ENCODE measurements around the gene C5AR2. TPM values are rescaled to one million over a fixed set of nuclear protein-coding genes. Genes with fewer than 3 reads are reported as not detected.
"Not testable (repeated sequence)": the region's sequence is repeated elsewhere in the genome, so short reads cannot be mapped to it uniquely, and the experiment has no call there.

C5AR2 gene
- total and polyA plus RNA-seq, 2 donors (not counting 1 experiment from before 2014, with no cell fraction given): under 0.01 to 0.08 TPM

DNA sequence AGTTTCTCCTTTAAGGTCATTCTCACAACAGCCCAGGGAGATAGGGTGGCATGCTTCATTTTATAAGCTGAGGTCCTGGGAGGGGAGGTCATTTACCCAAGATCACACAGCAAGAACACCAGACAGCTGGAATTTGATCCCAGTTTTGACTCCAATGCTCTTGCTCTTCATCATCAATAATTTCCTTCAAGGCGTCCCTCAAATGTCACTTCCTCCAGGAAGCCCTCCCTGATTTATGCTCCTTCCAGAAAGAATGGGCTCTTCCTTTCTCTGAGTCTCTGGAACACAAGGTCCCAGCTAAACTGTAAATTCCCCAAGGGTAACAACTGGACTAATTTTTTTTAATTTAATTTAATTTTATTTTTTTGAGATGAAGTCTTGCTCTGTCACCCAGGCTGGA is 12.4 kb downstream of the C5AR2 start:
- no peaks in the 10 kb centered on the region for H3K4me1 ChIP-seq (ENCODE audit: control insufficient read depth, extremely low read depth, insufficient read depth, low read length)
- DNase-seq (ENCODE audit: low read depth in 2 of 2): no peak
- no peaks in the 10 kb centered on the region for H4K20me1 ChIP-seq (ENCODE audit: control insufficient read depth, extremely low read depth, insufficient read depth, low read length)
- no peaks in the 10 kb centered on the region for H3K27me3 ChIP-seq (ENCODE audit: control insufficient read depth, insufficient read depth, low read length)
- no peak for TF ChIP-seq EZH2 (IDR thresholded peaks at IDR 0.05; ENCODE audit: low read length, missing control alignments)
- TF ChIP-seq, protein P1, sequence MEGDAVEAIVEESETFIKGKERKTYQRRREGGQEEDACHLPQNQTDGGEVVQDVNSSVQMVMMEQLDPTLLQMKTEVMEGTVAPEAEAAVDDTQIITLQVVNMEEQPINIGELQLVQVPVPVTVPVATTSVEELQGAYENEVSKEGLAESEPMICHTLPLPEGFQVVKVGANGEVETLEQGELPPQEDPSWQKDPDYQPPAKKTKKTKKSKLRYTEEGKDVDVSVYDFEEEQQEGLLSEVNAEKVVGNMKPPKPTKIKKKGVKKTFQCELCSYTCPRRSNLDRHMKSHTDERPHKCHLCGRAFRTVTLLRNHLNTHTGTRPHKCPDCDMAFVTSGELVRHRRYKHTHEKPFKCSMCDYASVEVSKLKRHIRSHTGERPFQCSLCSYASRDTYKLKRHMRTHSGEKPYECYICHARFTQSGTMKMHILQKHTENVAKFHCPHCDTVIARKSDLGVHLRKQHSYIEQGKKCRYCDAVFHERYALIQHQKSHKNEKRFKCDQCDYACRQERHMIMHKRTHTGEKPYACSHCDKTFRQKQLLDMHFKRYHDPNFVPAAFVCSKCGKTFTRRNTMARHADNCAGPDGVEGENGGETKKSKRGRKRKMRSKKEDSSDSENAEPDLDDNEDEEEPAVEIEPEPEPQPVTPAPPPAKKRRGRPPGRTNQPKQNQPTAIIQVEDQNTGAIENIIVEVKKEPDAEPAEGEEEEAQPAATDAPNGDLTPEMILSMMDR (conservative IDR thresholded peaks at IDR 0.05 in 1 of 2, IDR thresholded peaks at IDR 0.05 in 1 of 2; ENCODE audit: low read depth in 1 of 2, low read length in 2 of 2): no peak
- no peak overlapping the region for H2AFZ ChIP-seq (ENCODE audit: low read length)
- no peak overlapping the region for H3K4me3 ChIP-seq (replicated peaks in 1 of 4; ENCODE audit: control extremely low read depth in 1 of 4, insufficient read depth in 1 of 4, low read depth in 3 of 4, low read length in 4 of 4)
- no peak overlapping the region for H3K4me2 ChIP-seq (ENCODE audit: extremely low read depth, insufficient read depth, low read length)
- no peaks in the 10 kb centered on the region for H3K36me3 ChIP-seq (ENCODE audit: control insufficient read depth, insufficient read depth, low read length)
- no peaks in the 10 kb centered on the region for H3K9me3 ChIP-seq (ENCODE audit: control insufficient read depth, insufficient read depth, low read depth, low read length)
- no peak overlapping the region for H3K9ac ChIP-seq (ENCODE audit: insufficient read depth, low read length)
- H3K79me2 ChIP-seq (ENCODE audit: control insufficient read depth, insufficient read depth, low read length): peaks cover 1% of the 10 kb centered on the region
- no peak overlapping the region for H3K27ac ChIP-seq (ENCODE audit: insufficient read depth, low read length)

DNA sequence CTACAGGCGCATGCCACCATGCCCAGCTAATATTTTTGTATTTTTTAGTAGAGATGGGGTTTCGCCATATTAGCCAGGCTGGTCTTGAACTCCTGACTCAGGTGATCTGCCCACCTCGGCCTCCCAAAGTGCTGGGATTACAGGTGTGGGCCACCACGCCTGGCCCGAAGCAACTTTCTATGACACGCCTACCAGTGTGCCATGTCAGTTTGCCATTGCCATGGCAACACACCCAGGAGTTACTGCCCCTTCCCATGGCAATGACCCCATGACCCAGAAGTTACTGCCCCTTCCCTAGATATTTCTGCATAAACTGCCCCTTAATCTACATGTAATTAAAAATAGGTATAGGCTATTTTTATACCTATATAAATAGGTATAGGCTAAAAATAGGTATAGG is 14.0 kb downstream of the C5AR2 start:
- not testable (repeated sequence) for H3K9ac ChIP-seq (ENCODE audit: insufficient read depth, low read length); H3K79me2 ChIP-seq (ENCODE audit: control insufficient read depth, insufficient read depth, low read length); H3K27me3 ChIP-seq (ENCODE audit: control insufficient read depth, insufficient read depth, low read length); H3K4me1 ChIP-seq (ENCODE audit: control insufficient read depth, extremely low read depth, insufficient read depth, low read length); H3K27ac ChIP-seq (ENCODE audit: insufficient read depth, low read length); H3K36me3 ChIP-seq (ENCODE audit: control insufficient read depth, insufficient read depth, low read length); H4K20me1 ChIP-seq (ENCODE audit: control insufficient read depth, extremely low read depth, insufficient read depth, low read length); H2AFZ ChIP-seq (ENCODE audit: low read length); H3K4me3 ChIP-seq (replicated peaks in 1 of 4; ENCODE audit: control extremely low read depth in 1 of 4, insufficient read depth in 1 of 4, low read depth in 3 of 4, low read length in 4 of 4); H3K4me2 ChIP-seq (ENCODE audit: extremely low read depth, insufficient read depth, low read length); DNase-seq (ENCODE audit: low read depth in 2 of 2); H3K9me3 ChIP-seq (ENCODE audit: control insufficient read depth, insufficient read depth, low read depth, low read length)

DNA sequence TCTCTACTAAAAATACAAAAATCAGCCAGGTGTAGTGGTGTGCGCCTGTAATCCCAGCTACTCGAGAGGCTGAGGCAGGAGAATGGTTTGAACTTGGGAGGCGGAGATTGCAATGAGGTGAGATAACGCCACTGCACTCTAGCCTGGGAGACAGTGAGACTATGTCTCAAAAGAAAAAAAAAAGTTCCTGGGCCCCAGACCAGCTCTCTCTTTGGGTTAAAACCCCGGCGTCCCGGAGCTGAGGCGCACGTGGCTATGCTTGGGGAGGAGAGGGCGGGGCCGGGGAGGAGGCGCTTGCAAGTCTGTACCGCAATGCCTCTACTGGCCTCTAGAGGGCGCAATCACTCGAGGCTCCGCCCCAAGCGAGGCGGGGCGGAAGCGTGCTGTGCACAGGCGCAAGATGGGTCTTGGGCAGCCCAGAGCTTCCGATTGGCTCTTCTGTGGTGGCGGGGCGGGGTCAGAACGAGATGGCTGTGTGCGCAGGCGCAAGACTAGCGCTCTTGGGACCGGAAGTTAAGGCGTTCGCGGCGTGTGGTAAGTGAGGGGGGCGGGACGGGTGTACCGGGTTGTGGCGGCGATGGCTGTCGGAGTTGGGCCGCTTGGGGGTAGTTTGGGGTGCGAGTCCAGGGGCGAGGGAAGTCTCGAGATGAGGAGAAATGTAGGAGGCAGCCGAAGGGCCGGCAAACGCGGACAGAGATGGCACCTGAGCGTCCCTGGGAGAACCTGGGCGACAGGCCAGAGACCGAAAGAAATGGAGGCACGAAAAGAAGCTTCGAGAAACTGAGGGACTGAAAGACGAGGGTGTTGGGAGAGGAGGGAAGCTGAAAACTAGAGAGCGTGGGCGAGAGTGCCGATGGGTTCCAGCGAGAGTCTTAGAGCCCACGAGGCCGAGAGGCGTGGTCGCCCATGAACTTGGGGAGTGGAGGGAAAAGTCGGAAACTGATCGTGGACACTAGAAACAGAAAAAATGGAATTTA is 17.1 kb downstream of the C5AR2 start, which contains the start of gene DHX34:
TSS of gene DHX34 (plus strand) at position 497 of the 977 bp plus-strand sequence. CDS start 3,716 bp downstream, outside the sequence.
- no peak for TF ChIP-seq EZH2 (IDR thresholded peaks at IDR 0.05; ENCODE audit: low read length, missing control alignments)
- TF ChIP-seq, protein P1 (conservative IDR thresholded peaks at IDR 0.05 in 1 of 2, IDR thresholded peaks at IDR 0.05 in 1 of 2; ENCODE audit: low read depth in 1 of 2, low read length in 2 of 2): peak; percentile 93 to 97

More for the DNA sequence above, 17.1 kb downstream of the C5AR2 start, which contains the start of gene DHX34:
- peak; percentile 97 to 99 for DNase-seq (ENCODE audit: low read depth in 2 of 2)
- Histone ChIP-seq H3K9ac (ENCODE audit: insufficient read depth, low read length) (peak within 1 kb of the TSS; percentile 57), H3K36me3 (ENCODE audit: control insufficient read depth, insufficient read depth, low read length) (peaks cover 8% of the 10 kb centered on the region), H3K4me1 (ENCODE audit: control insufficient read depth, extremely low read depth, insufficient read depth, low read length) (peaks cover 3% of the 10 kb centered on the region), H2AFZ (ENCODE audit: low read length) (peak within 1 kb of the TSS; percentile 62), H3K79me2 (ENCODE audit: control insufficient read depth, insufficient read depth, low read length) (peaks cover 11% of the 10 kb centered on the region), H4K20me1 (ENCODE audit: control insufficient read depth, extremely low read depth, insufficient read depth, low read length) (no peaks in the 10 kb centered on the region), H3K4me3 (replicated peaks in 1 of 4; ENCODE audit: control extremely low read depth in 1 of 4, insufficient read depth in 1 of 4, low read depth in 3 of 4, low read length in 4 of 4) (peak within 1 kb of the TSS; percentile 65 to 86 (median 74)), H3K9me3 (ENCODE audit: control insufficient read depth, insufficient read depth, low read depth, low read length) (no peaks in the 10 kb centered on the region), H3K4me2 (ENCODE audit: extremely low read depth, insufficient read depth, low read length) (peak within 1 kb of the TSS; percentile 99), H3K27me3 (ENCODE audit: control insufficient read depth, insufficient read depth, low read length) (no peaks in the 10 kb centered on the region), H3K27ac (ENCODE audit: insufficient read depth, low read length) (peak within 1 kb of the TSS; percentile 59)

Measured in fibroblast of lung (primary cell).